ENCODE measurements around the gene SRRM4.

DNA sequence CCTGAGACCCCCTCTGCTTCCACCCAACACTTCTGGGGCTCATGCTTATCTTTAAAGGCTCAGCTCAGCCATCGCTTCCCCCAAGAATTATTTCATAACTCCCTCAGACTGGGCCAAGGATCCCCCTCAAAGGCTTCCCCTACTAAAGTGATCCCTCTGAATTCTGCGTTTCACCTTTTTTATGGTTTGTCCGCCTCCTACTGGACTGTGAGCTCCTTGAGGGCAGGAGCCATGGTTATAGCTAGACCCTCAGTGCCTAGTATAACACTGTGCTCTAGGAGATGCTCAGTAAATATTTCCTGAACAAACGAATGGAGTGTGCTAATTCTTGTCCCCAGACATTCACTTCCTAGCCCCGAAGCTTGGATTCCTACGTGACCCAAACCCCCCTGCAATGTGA lies 20.5 kb upstream of the SRRM4 start:
- TF ChIP-seq CTCF (IDR thresholded peaks at IDR 0.05), result no peak
- no peak for TF ChIP-seq POLR2A (IDR thresholded peaks at IDR 0.05)

All from uterus (tissue), 2 donors.